GM12878 (cell line): ENCODE data around the gene CCDC85A. TPM values are rescaled to one million over a fixed set of nuclear protein-coding genes. Genes with fewer than 3 reads are reported as not detected.

Experiments used
- ATAC-seq: fragments of 200-7000 bp; cut with Tn5 transposase; 3 replicates; pipeline ENCODE4 v1.9.1; 2020; ENCODE audit warnings: mild to moderate bottlenecking, moderate library complexity
- BruUV-seq: library from RNA; stranded (reverse); fragments of 400-500 nt; replicated peaks from 2 replicates; lab custom pipeline; 2021; lab: Mats Ljungman, UMichigan
- CTCF ChIA-PET: fragments of 300-600 bp; sonication (Branson Sonifier 250); formaldehyde crosslinking; extraction: SDS; loops from one replicate; lab custom pipeline; 2021; ENCODE audit warnings: inconsistent platforms; lab: Yijun Ruan, JAX
- POLR2A ChIA-PET: fragments of 350-600 bp; formaldehyde crosslinking; extraction: SDS; loops from one replicate; lab custom pipeline; 2021; ENCODE audit warnings: inconsistent platforms; lab: Charles Lee
- RAD21 ChIA-PET: fragments of 300-600 bp; sonication (Branson Sonifier 250); formaldehyde crosslinking; loops from one replicate; lab custom pipeline; 2023; ENCODE audit warnings: antibody characterized with exemption; ENCODE audit not compliant: unreplicated experiment; lab: Charles Lee
- SMC1A ChIA-PET: fragments of 300-600 bp; sonication (Branson Sonifier 250); formaldehyde crosslinking; loops from one replicate; lab custom pipeline; 2023; ENCODE audit not compliant: unreplicated experiment, uncharacterized antibody; lab: Charles Lee
- DNase-seq: peaks from one replicate; pipeline ENCODE4 v3.0.0-alpha.2; 2011; ENCODE audit warnings: low read depth, low spot score
- FAIRE-seq: peaks from 3 replicates; lab custom pipeline; 2011; peaks lifted over from hg19 to GRCh38; lab: Jason Lieb, UNC
- H2AFZ ChIP-seq: 2 replicates; pipeline ENCODE4 v1.6.0; 2011; ENCODE audit warnings: low read depth, low read length, control low read depth; ENCODE audit not compliant: control insufficient read depth
- H3K27ac ChIP-seq: 2 replicates; pipeline ENCODE4 v1.5.1; 2011; ENCODE audit warnings: control low read depth; ENCODE audit not compliant: control insufficient read depth, insufficient read depth
- H3K27me3 ChIP-seq, 2 experiments: replicated peaks in 1 of 2; 2 replicates each; pipeline versions ENCODE4 v1.6.0 to v1.6.1; 2011; ENCODE audit warnings: low read length in 1 of 2; ENCODE audit not compliant: control insufficient read depth in 2 of 2, insufficient read depth in 2 of 2
- H3K36me3 ChIP-seq, 2 experiments: 2 replicates each; pipeline ENCODE4 v1.5.1; 2011; ENCODE audit warnings: low read length in 1 of 2; ENCODE audit not compliant: control insufficient read depth in 2 of 2, insufficient read depth in 2 of 2
- H3K4me1 ChIP-seq: 2 replicates; pipeline ENCODE4 v1.6.1; 2011; ENCODE audit warnings: mild to moderate bottlenecking, low read length, moderate library complexity, mixed read lengths; ENCODE audit not compliant: control insufficient read depth, insufficient read depth
- H3K4me2 ChIP-seq: 2 replicates; pipeline ENCODE4 v1.6.0; 2011; ENCODE audit warnings: control low read depth; ENCODE audit not compliant: control insufficient read depth, insufficient read depth
- H3K4me3 ChIP-seq: fragments of 200-600 bp; sonication (generic); 2 replicates; pipeline ENCODE4 v1.5.1; 2016
- H3K79me2 ChIP-seq: 2 replicates; pipeline ENCODE4 v1.6.0; 2011; ENCODE audit warnings: low read length; ENCODE audit not compliant: control insufficient read depth, insufficient read depth
- H3K9ac ChIP-seq: 2 replicates; pipeline ENCODE4 v1.8.0; 2011; ENCODE audit warnings: low read length, control low read depth, mixed read lengths; ENCODE audit not compliant: control insufficient read depth, insufficient read depth
- H3K9me3 ChIP-seq: replicated peaks from 3 replicates; pipeline ENCODE4 v1.5.1; 2011; ENCODE audit warnings: mild to moderate bottlenecking, low read length; ENCODE audit not compliant: control insufficient read depth, insufficient read depth
- H4K20me1 ChIP-seq: 2 replicates; pipeline ENCODE4 v1.6.0; 2011; ENCODE audit not compliant: control insufficient read depth, insufficient read depth
- CTCF ChIP-seq, 3 experiments: IDR thresholded peaks in 2 of 3; conservative IDR thresholded peaks in 1 of 3; 2 replicates each; pipeline ENCODE4 v1.5.1; 2011; ENCODE audit warnings: low read depth in 3 of 3, low read length in 3 of 3, mild to moderate bottlenecking in 3 of 3, control low read depth in 2 of 3, moderate library complexity in 2 of 3, inconsistent platforms in 1 of 3, mixed read lengths in 1 of 3; ENCODE audit not compliant: control insufficient read depth in 2 of 3, insufficient read depth in 1 of 3; ENCODE audit errors: extremely low read depth in 1 of 3
- E4F1 ChIP-seq: fragments of 450-650 bp; IDR thresholded peaks from 2 replicates; pipeline ENCODE4 v1.6.1; 2018; ENCODE audit warnings: borderline replicate concordance, mild to moderate bottlenecking; ENCODE audit not compliant: partially characterized antibody
- MXI1 ChIP-seq: fragments of 150-350 bp; IDR thresholded peaks from 2 replicates; pipeline ENCODE4 v1.6.1; 2011; ENCODE audit warnings: low read depth, mild to moderate bottlenecking, inconsistent platforms, low read length, improper control_type of control experiment
- RCOR1 ChIP-seq: conservative IDR thresholded peaks from 2 replicates; pipeline ENCODE4 v1.6.1; 2012; ENCODE audit warnings: low read depth, low read length, improper control_type of control experiment
- RFX5 ChIP-seq: IDR thresholded peaks from 2 replicates; pipeline ENCODE4 v1.6.1; 2011; ENCODE audit warnings: low read depth, low read length, improper control_type of control experiment
- SIN3A ChIP-seq: IDR thresholded peaks from 2 replicates; pipeline ENCODE4 v1.6.1; 2012; ENCODE audit warnings: low read depth, low read length, improper control_type of control experiment
- SMAD5 ChIP-seq: IDR thresholded peaks from 2 replicates; pipeline ENCODE4 v1.6.1; 2016; ENCODE audit warnings: antibody characterized with exemption, low read depth
- SUPT20H ChIP-seq: IDR thresholded peaks from 2 replicates; pipeline ENCODE4 v1.6.1; 2011; ENCODE audit warnings: low read depth, mild to moderate bottlenecking, low read length, moderate library complexity, borderline replicate concordance; ENCODE audit not compliant: control insufficient read depth
- WGBS: methylation state at CpG from one replicate; pipeline ENCODE4 v1.1.6; 2016; ENCODE audit warnings: low lambda C conversion rate; ENCODE audit not compliant: insufficient replicate concordance, insufficient coverage; ENCODE audit errors: missing lambda C conversion rate; 5-methylcytosine and 5-hydroxymethylcytosine counted together
- in situ Hi-C: fragments of 300-500 bp; cut with MboI; formaldehyde crosslinking; loops from 9 replicates; pipeline ENCODE4 v1.14.3; 2018; ENCODE audit warnings: mixed read lengths
- intact Hi-C: fragments of 100-400 bp; cut with micrococcal nuclease; formaldehyde crosslinking; loops from one replicate; pipeline ENCODE4 v1.14.2; 2022; ENCODE audit not compliant: unreplicated experiment
- polyA plus RNA-seq, 11 experiments: library from polyadenylated mRNA; depleted of rRNA in 4 of 11; unstranded in 6 of 11; stranded (reverse) in 5 of 11; fragments of >200 nt; fragmentation: Nextera tagmentation in 4 of 11; fragmentation: Illumina TruSeq in 1 of 11; extraction: Ambion mirVana in 4 of 11; extraction: Trizol in 1 of 11; gene quantifications; 1 replicate in 1 of 11; 2 replicates in 10 of 11; pipeline versions ENCODE4 v1.2.1 to v1.2.3, GENCODE V29; 2011 to 2016; ENCODE audit warnings: inconsistent platforms in 2 of 11, missing spikeins in 2 of 11, low read depth in 1 of 11
- total RNA-seq, 4 experiments: library from RNA; depleted of rRNA in 3 of 4; stranded (reverse); fragments of >200 nt in 3 of 4; fragmentation: Illumina TruSeq in 1 of 4; extraction: Trizol in 1 of 4; gene quantifications; 2 replicates each; pipeline versions ENCODE4 v1.2.1 to v1.2.3, GENCODE V29; 2013 to 2021
- TF ChIP-seq, protein P1 (sequence below): fragments of 450-650 bp; formaldehyde crosslinking; IDR thresholded peaks from 2 replicates; pipeline ENCODE4 v1.4.0; 2022; ENCODE audit warnings: mild to moderate bottlenecking, moderate library complexity
- TF ChIP-seq, protein P2 (sequence below): IDR thresholded peaks from 2 replicates; pipeline ENCODE4 v1.6.1; 2011; ENCODE audit warnings: mild to moderate bottlenecking, low read depth, low read length, moderate library complexity; ENCODE audit not compliant: insufficient replicate concordance

CCDC85A gene
- total and polyA plus RNA-seq, 10 of the 15 experiments (the other 5 are each of a cell fraction or from before 2014, with no cell fraction given), result 0.02 to 0.57 (median 0.04) TPM; not detected in 7

GRCh38 chr2:56266761-56267414 is 83.1 kb downstream of the CCDC85A start:
- Histone ChIP-seq H3K9me3 (no peaks in the 10 kb centered on the region), H3K4me2 (no peak overlapping the region), H3K4me3 (no peak overlapping the region), H3K27ac (no peak overlapping the region), H4K20me1 (no peaks in the 10 kb centered on the region), H3K9ac (no peak overlapping the region), H2AFZ (no peak overlapping the region), H3K4me1 (no peaks in the 10 kb centered on the region), H3K36me3 (no peaks in the 10 kb centered on the region), H3K27me3 (no peaks in the 10 kb centered on the region), H3K79me2 (no peaks in the 10 kb centered on the region)
- FAIRE-seq, result no peak
- ChIA-PET RAD21 (no interaction called here), SMC1A (no interaction called here), CTCF (no interaction called here), POLR2A (no interaction called here)
- no peak for DNase-seq
- 9% methylated on average over 5 of the region's 5 CpGs for WGBS
- in situ Hi-C loops, result no loop called here
- BruUV-seq, result no TSS peak
- intact Hi-C loops, result no loop called here
- no peak for ATAC-seq
- TF ChIP-seq E4F1 (no peak), SIN3A (no peak), RFX5 (no peak), SUPT20H (no peak), RCOR1 (no peak), MXI1 (no peak), SMAD5 (no peak), CTCF (IDR thresholded peaks at IDR 0.05 in 2 of 3, conservative IDR thresholded peaks at IDR 0.05 in 1 of 3; ENCODE audit: control insufficient read depth in 2 of 3, extremely low read depth in 1 of 3, insufficient read depth in 1 of 3, low read depth in 3 of 3, low read length in 3 of 3) (no peak)
- TF ChIP-seq, protein P1, sequence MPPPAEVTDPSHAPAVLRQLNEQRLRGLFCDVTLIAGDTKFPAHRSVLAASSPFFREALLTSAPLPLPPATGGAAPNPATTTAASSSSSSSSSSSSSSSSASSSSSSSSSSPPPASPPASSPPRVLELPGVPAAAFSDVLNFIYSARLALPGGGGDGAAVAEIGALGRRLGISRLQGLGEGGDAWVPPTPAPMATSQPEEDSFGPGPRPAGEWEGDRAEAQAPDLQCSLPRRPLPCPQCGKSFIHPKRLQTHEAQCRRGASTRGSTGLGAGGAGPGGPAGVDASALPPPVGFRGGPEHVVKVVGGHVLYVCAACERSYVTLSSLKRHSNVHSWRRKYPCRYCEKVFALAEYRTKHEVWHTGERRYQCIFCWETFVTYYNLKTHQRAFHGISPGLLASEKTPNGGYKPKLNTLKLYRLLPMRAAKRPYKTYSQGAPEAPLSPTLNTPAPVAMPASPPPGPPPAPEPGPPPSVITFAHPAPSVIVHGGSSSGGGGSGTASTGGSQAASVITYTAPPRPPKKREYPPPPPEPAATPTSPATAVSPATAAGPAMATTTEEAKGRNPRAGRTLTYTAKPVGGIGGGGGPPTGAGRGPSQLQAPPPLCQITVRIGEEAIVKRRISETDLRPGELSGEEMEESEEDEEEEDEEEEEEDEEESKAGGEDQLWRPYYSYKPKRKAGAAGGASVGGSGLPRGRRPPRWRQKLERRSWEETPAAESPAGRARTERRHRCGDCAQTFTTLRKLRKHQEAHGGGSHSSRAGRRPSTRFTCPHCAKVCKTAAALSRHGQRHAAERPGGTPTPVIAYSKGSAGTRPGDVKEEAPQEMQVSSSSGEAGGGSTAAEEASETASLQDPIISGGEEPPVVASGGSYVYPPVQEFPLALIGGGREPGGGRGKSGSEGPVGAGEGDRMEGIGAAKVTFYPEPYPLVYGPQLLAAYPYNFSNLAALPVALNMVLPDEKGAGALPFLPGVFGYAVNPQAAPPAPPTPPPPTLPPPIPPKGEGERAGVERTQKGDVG (CRISPR knock-in tag), result no peak
- TF ChIP-seq, protein P2, sequence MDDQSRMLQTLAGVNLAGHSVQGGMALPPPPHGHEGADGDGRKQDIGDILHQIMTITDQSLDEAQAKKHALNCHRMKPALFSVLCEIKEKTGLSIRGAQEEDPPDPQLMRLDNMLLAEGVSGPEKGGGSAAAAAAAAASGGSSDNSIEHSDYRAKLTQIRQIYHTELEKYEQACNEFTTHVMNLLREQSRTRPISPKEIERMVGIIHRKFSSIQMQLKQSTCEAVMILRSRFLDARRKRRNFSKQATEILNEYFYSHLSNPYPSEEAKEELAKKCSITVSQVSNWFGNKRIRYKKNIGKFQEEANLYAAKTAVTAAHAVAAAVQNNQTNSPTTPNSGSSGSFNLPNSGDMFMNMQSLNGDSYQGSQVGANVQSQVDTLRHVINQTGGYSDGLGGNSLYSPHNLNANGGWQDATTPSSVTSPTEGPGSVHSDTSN, result no peak
